Erythroblast (primary cell): ENCODE measurements around the gene ERFL.
A peak's percentile ranks its signal among the peaks of the same experiment; 100 is the strongest.

Experiments used
- DNase-seq, 2 experiments: peaks; one replicate each; lab custom pipeline; 2025; lab: John Stamatoyannopoulos, UW
- GATA1 ChIP-seq: IDR thresholded peaks from 2 replicates; pipeline ENCODE4 v1.6.1; 2011; ENCODE audit warnings: low read depth, mild to moderate bottlenecking, control low read depth, low read length, moderate library complexity
- POLR2A ChIP-seq: IDR thresholded peaks from 2 replicates; pipeline ENCODE4 v1.6.1; 2011; ENCODE audit warnings: mild to moderate bottlenecking, low read length

The ERFL gene

DNA sequence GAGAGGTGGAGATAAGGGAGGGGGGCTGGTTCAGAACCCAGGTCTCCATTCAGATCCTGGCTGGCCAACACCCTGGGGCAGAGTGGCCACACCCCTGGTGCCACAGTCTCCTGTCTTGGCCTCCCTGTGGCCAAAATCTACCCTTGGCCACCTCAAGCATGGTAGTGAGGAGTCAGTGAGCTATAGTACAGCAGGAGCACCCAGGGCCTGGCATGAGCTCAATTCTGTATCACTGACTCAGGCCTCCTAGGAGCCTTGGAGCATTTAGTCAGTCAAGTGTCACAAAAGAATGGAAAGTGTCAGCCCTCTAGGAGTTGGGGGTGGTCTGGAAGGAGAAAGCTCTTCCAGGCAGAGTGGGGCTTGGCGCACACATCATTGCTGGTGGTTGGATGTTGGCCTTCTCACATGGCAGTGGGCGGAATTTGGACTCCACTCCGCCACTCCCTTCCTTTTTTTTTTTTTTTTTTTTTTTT is 57.8 kb downstream of the ERFL start:
- TF ChIP-seq GATA1 (no peak), POLR2A (no peak)
- DNase-seq: peak in 1 of 2 experiments; percentile 38

DNA sequence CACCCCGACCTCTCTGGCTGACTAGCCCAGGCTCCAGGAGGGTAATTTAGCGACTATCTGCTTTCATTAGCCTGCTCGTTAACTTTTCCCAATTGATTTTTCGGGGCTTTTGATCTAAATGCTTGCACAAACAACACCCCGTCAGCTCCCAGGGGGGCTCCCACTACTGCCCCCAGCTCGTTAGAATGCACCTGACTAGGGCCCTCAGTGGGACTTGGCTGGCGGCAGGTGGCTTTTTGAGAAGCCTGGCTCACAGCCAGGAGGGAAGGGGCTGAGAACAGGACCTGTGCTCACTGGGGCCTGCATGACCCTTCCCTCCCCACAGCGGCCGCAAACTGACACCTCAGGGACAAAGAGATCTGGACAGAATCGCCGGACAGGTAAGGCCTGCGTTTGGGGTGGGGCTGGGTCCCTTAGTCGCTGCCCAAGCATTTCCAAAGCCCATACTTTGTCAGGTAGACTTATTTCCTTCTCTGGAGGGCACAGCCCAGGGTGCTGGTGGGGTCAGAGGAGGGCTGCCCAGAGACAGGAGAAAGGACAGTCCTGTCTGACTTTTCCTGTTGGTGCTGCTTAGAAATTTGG is 58.8 kb downstream of the ERFL start:
- no peak for DNase-seq
- TF ChIP-seq GATA1: no peak
- TF ChIP-seq POLR2A: no peak

DNA sequence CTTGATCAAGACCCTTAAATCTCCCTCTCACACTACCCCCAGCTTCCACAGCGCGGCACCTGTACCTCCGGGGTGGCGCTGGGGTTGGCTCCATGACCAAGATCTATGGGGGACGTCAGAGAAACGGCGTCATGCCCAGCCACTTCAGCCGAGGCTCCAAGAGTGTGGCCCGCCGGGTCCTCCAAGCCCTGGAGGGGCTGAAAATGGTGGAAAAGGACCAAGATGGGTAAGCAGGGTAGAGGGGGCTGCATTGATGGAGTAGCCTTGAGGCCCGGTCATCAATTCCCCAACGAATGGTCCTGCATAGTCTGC is 59.3 kb downstream of the ERFL start:
- DNase-seq: no peak
- TF ChIP-seq GATA1 (no peak), POLR2A (no peak)

DNA sequence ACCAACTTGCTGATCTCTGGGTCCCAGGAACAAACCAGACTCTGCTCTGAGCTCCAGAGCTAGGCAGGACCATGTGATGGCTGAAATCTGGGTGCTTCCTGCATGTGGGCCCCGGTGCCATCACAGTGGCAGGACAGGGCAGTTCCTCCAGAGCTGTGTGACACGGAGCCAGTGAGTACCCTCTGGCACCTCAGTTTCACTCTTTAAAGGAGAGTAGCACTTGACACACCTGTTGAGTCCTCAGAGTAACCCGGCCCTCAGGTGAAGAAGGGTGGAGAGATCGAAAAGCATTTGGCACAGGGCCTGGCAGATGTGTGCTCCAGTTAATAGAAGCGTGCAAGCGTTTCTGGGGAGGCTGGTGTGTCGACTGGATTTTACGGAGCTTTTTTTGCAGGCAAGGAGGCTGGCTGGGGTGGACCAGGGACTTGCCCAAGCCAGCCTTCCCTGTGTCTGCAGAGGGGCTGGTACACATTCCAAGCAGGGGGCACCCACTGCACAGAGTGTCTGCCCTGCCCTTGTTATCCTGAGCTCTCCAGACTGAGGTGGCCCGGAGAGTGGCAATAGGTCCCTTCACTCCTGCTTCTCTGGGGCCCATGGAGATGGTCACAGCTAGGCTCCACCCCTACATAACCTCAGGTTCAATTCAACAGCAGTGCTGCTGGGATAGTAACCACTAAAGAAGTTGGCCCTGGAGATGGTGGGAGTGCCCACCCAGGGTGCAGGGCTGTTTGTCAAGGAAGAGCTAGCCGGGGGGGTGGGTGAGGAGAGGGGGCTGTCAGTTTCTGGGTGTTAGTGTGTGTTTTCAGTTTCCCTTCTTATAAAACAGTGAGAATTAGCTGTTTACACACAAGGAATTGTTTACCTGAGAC is 59.9 kb downstream of the ERFL start:
- TF ChIP-seq GATA1 (no peak), POLR2A (no peak)
- DNase-seq: no peak

DNA sequence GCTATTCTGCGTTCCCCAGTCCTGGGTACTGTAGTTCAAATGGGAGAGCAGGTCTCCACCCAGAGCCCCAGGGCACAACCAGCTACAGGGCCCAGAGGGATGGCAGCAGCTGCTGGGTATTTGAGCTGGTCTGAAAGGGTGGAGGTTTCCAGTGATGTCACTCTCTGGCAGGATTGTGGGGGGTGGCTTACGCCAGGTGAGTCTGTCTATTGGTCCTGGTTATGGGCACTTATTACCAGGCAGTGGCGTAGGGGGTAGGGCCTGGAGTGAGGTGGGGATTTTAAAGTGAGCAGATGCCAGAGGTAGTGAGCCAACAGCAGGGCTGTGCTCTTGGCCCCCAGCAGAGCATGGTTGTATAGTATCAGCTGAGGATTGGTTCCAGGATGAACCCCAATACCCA is 62.0 kb downstream of the ERFL start:
- TF ChIP-seq GATA1 (no peak), POLR2A (no peak)
- DNase-seq: no peak

DNA sequence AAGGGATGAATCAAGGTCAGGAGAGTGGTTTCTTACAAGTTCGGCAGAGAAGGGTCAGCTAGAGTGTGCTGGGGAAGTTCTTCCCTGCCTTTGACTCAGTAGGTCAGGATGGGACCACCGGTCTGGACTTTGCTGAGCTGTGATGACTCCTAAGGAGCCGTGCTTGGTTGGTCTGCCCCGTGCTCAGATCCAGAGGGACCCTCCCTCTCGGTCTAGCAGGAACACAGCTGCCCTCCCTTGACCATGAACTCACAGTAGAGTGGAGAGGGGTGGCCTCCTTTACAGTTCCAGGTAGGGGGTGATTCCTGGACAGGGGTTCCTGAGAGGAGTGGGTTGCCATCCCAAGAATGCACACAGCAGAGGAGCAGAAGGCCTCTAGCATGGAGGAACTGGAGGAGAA is 63.9 kb downstream of the ERFL start:
- TF ChIP-seq POLR2A: no peak
- TF ChIP-seq GATA1: no peak
- no peak for DNase-seq

DNA sequence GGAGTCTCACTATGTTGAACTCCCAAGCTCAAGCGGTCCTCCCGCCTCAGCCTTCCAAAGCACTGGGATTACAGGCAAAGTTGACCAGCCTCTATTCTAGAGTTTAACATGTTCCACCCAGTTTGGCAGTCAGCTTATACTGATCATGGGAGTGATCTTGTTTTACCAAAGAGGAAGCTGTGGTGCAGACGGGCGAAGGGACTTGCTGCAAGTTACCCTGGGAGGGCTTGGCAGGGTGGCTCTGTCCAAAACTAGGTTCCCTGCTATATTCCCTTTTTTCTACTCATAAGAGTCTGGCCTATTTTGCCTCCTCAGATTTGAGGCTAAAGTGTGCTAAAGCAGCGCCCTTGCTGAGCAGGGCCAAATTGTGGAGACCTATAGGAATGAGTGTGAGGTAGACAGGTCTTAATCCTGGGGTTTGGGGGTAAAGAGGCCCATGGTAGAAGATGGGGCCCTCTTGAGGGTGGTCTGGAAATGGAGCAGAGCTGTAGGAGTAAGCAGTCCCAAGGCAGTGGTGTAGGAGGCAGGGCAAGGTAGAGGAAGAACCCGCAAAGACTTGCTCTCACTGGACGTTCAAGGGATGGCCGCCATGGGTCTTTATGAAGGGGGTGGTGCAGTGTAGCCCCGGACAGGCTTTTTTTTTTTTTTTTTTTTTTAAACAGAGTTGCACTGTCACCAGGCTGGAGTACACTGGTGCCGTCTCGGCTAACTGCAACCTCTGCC is 64.9 kb downstream of the ERFL start:
- no peak for DNase-seq
- TF ChIP-seq GATA1 (no peak), POLR2A (no peak)

DNA sequence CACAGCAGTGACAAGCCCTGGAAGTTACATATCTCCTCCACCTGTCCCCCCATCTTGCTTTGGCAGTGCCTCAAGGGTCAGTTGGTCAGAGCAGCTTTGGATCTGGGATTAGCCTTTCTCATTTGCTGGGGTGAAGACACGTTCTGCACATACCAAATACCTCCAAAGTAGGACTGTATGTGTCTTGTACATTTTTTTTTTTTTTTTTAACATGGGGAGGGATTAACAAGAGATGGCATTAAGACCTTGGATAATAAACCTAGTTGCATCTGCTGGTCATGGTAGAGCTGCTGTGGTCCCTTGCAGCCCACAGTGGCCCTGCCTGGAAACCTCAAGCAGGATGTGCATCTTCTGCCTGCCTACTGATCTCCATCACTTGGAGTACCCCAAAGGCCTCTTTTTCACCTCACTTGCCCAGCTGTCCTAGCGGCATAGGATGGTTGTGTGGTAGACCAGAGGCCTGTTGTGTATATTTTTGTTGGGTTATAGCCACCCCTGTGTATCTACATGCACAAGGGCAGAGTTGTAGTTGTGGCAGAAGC is 65.7 kb downstream of the ERFL start:
- TF ChIP-seq POLR2A (no peak), GATA1 (no peak)

DNA sequence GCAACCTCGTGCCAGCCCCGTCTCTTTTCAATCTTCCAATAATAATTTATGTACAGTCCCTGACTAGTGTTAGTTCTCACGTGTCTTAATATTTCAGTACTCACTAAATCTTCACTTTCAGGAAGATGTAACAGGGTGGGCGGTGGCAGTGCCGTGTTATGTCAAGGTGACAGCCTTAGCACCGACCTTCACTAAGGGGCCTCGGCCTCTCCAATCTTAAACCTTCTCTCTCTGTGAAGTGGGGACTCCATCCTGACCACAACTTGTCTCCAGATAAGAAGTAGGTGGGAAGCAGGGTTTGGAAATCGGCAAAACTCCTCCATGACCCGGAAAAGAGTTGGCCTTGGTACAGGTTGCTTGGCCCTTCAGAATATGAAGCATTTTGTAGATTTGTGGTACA is 66.4 kb downstream of the ERFL start:
- no peak for DNase-seq

More for the DNA sequence above, 65.7 kb downstream of the ERFL start:
- no peak for DNase-seq

DNA sequence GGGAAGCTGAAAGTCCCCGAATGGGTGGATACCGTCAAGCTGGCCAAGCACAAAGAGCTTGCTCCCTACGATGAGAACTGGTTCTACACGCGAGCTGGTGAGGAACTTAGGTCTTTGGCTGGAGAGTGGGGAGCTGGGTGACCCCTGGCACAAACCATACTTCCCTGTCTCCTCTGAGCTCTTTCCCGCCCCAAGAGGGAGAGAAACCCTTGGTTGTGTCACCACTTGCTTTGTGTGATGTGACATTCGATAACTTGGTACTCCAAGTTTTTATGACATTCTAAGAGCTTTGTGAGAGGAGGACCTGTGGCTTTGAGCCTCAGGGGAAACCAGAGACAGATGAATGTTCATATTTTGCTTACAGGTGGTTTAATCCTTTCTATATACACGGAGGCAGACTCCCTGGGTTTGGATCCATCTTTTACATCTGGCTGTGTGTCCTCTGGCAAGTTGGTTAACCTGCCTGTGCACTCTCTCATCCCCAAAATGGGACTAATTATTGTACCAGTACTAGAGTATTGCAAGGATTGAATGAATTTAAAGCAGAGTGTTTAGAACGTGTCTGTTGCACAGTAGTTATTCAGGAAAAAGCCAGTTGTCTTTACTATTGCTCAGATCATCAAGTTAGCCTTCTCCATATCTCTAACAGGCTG is 67.0 kb downstream of the ERFL start:
- peak; percentile 47 to 68 for DNase-seq
- TF ChIP-seq POLR2A: no peak
- no peak for TF ChIP-seq GATA1

More for the DNA sequence above, 66.4 kb downstream of the ERFL start:
- TF ChIP-seq POLR2A: no peak
- no peak for TF ChIP-seq GATA1

DNA sequence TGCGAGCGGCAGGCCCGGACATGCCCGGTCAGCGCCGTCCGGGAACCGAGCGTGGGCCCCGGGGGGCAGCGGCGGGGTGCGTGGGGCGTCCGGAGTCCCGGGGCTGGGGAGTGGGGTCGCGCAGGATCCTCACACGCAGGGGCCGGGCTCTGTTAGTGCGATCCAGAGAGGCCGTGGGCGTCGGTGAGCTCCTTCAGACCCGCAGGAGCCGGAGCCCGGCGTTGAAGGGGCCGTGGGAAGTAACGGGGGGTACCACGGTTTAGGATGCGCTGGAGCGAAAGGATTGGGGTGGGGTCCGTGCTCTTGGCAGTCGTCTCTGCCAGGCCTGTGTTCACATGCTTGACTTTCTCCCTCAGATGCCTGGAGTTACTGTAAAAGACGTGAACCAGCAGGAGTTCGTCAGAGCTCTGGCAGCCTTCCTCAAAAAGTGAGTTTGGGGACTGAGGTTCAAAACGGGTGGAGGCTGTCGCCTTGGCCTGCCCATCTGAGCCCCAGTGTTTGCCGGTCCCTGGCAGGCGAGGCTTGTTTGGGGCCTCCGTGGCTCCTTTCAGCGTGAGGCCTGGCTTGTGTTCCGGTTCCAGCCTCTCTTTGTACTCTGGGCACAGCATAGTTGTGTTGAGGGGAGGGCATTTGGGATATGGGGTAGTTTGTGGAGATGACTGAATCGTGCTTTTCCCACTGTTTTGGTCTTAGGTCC is 67.7 kb downstream of the ERFL start:
- TF ChIP-seq GATA1: no peak
- TF ChIP-seq POLR2A: no peak
- DNase-seq: peak; percentile 54 to 76

DNA sequence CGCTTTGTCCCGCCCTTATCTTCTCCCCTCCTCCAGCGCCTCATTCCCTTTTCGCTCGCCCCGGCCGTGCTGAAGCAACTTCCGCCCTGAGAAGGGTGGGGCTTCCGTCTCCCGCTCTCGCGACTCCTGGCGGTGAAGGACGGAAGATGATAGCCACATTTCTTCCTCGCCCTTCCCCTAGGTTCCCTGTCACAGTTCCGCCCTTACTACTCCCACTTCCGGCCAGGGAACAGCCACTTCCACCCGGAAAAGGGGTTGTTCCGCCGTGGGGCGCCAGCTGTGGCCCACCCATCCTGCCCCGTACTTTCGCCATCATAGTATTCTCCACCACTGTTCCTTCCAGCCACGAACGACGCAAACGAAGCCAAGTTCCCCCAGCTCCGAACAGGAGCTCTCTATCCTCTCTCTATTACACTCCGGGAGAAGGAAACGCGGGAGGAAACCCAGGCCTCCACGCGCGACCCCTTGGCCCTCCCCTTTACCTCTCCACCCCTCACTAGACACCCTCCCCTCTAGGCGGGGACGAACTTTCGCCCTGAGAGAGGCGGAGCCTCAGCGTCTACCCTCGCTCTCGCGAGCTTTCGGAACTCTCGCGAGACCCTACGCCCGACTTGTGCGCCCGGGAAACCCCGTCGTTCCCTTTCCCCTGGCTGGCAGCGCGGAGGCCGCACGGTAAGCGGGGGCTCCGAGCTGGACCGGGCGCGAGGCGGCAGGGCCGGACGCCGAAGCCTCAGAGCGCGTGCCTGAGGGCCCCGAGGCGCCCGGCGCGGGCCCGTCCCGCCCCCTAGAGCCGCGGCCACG is 68.4 kb downstream of the ERFL start, which contains the start of gene RPS19:
RPS19 (plus strand) TSS at position 638 of the 801 bp plus-strand sequence. CDS start 520 bp downstream, outside the sequence.
- TF ChIP-seq POLR2A (peak; percentile 87), GATA1 (no peak)
- DNase-seq: peak; percentile 99

DNA sequence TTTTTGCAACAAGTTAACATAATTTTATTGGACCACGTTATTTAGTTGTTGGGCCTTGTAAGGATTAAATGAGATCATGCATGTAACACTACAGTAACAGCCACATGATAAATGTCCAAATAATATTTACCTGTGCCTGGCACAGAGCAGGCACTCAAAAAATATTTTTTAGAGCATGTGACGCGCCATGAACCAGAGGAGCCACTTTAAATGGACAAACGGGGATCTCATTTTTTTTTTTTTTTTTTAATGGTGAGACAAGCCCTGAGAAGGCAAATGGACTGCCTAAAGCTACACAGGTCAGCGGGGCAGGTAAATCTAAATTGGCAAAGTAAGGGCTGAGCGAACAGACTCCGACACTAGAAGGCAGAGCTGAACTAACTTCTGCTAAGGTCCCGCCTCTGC is 69.0 kb downstream of the ERFL start:
- TF ChIP-seq POLR2A (no peak), GATA1 (no peak)
- no peak for DNase-seq
